Inflammatory macrophage treated with lipopolysaccharide for 4 hours (primary cell): ENCODE data around the gene UCP2.
A peak's percentile ranks its signal among the peaks of the same experiment; 100 is the strongest.
"Not testable (repeated sequence)": the region's sequence is repeated elsewhere in the genome, so short reads cannot be mapped to it uniquely, and the experiment has no call there.

Experiments used
- DNase-seq: peaks from one replicate; pipeline ENCODE4 v3.0.0-alpha.2; 2020

The UCP2 gene

DNA sequence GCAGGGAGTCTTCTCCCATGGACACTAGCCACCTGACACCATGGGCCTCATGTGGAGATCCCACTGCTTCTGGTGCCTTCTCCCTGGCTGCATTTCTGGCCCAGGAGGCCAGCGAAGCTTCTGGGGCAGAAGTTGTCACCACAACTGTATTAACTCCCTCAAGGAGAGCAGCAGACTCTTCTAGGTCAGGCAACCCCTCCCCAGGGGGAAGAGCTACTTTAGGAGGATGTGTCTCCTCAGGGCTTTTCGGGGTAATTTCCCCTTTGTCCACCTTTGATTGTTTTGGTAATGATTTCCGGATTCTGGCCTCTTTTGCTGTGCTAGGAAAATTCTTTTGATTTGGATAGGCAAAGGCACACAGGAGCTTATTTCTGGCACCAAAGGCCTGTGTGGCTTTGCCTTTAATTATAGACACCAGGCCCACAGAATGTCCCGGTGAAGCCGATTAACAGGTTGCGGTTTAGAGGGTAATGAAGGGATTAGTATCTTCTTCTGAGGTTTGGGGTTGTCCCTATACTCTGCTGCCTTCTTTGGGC lies 8.9 kb upstream of the UCP2 start:
- no peak for DNase-seq

GRCh38 chr11:73990730-73991129 lies 8.1 kb upstream of the UCP2 start:
- no peak for DNase-seq

DNA sequence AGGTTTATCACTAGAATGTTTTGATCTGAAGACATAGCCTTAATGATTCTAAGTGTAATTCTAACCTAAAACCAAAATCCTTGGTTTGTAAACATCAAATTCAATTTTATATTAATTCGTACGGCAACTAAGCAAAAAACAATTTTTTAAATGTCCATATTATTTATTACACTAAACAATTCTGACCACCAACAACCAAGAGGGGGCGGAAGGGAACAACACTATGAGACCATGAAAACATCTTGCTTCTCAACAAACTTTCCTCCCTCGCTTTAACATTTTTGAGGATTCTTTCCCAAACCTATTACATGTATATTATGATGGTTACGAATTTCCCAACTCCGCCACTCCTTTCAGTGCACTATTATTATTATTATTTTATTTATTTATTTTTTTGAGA lies 6.5 kb upstream of the UCP2 start:
- no peak for DNase-seq

GRCh38 chr11:73988227-73988626 lies 5.6 kb upstream of the UCP2 start:
- DNase-seq, result no peak

- not testable (repeated sequence) for DNase-seq
Measured at GRCh38 chr11:73985661-73986060, 3.0 kb upstream of the UCP2 start.

GRCh38 chr11:73983741-73984538 lies 1.3 kb upstream of the UCP2 start:
- DNase-seq, result peak; percentile 20

GRCh38 chr11:73982990-73983740 lies 522 bp upstream of the UCP2 start:
- peak; percentile 95 for DNase-seq

DNA sequence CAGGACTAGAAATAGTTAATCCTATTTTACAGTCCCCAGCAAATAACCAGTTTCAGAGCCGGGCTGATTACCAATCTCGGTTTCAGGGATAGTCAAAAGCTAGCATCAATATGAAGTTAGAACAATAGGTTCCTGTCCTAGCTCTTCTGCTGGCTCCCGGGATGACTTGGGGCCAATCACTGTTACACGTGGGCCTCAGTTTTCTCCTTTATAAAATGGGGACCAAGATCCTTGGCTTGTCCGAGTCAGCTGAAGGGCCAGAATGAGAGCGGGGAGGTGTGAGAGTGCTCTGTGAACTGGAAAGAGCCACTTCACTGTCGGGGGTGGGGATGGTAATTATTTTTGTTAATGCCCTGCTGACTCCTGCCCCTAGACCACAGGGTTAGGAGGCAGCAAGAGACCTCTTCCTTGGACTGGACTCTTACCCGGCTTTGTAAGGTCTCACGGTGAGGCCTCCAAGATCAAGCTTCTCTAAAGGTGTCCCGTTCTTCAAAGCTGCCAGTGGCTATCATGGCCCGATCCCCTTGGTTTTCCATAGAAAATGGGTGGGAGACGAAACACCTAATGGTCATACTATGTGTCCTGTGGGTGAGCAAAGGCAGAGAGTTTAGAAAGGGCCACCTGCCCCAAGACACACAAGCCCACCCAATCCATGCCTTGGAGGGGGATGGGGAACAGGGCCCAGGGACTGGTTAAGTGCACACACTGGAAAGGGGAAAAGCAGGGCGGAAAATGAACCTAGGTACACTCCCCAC lies 1.4 kb downstream of the UCP2 start:
- DNase-seq, result no peak

- peak; percentile 67 for DNase-seq
Measured at GRCh38 chr11:73980001-73980961, 2.4 kb downstream of the UCP2 start.

DNA sequence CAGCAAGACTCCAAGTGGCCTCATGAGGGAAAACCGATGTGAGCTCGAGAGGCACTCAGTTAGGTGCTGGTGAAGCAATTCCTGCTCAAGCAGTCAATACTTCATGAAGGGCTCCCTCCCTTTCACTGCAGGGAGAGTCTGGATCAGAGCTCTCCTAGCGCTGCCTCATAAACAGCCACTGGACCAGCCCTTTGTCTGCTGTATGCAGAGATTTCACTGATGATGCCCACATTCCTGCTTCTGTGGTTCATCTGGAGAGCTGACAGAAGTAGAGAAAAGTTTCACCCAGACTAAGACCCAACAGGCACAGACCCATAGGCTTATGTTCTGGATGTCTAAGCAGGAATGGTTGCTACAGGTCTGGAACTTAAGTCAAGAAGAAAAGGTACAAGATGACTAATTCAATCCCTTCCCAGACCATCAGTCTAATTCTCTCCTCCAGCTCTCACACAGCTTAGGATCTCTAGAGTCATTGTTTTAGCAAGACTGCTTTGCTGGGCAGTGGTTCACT lies 4.0 kb downstream of the UCP2 start:
- no peak for DNase-seq

- DNase-seq, result no peak
Measured at GRCh38 chr11:73977856-73978519, 4.7 kb downstream of the UCP2 start.

- DNase-seq, result no peak
Measured at GRCh38 chr11:73976451-73977151, 6.0 kb downstream of the UCP2 start.

- DNase-seq, result no peak
Measured at GRCh38 chr11:73975479-73975757, 7.2 kb downstream of the UCP2 start.

DNA sequence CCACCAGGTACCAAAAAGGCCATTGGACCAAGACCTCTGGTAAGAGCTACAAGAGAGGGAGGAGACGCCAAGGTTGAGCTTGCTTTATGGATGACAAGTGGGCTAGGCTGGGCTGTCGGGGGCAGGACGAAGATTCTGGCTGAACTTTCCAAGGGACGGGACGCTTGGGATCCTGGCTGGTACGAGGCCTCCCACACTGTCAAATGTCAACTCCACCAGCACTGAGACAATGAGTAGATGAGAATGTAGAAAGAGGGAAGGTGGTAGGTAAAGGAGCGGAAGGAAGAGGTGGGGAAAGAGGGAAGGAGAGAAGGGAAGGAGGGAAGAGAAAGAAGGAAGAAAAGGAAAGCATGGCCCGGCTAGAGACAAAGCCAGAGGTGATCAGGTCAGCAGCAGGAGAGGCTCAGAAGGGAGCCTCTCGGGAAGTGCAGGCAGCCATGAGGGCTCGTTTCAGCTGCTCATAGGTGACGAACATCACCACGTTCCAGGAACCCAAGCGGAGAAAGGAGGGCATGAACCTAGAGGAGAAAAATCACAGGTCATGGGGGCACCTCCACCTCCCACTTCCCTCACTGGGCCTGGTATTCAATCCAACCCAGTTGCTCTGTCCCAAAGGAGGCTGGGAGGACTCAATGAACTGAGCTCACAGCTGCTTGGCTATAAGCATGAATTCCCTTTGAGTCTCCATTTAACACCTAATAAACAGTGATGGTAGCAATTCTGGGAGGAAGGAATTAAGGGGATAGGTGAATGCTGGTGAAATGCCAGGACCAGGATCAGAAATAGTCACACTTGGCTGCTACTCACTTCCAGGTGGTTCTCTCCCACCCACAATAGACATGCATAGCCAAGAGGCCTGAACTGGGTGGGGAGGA lies 7.8 kb downstream of the UCP2 start:
- no peak for DNase-seq

DNA sequence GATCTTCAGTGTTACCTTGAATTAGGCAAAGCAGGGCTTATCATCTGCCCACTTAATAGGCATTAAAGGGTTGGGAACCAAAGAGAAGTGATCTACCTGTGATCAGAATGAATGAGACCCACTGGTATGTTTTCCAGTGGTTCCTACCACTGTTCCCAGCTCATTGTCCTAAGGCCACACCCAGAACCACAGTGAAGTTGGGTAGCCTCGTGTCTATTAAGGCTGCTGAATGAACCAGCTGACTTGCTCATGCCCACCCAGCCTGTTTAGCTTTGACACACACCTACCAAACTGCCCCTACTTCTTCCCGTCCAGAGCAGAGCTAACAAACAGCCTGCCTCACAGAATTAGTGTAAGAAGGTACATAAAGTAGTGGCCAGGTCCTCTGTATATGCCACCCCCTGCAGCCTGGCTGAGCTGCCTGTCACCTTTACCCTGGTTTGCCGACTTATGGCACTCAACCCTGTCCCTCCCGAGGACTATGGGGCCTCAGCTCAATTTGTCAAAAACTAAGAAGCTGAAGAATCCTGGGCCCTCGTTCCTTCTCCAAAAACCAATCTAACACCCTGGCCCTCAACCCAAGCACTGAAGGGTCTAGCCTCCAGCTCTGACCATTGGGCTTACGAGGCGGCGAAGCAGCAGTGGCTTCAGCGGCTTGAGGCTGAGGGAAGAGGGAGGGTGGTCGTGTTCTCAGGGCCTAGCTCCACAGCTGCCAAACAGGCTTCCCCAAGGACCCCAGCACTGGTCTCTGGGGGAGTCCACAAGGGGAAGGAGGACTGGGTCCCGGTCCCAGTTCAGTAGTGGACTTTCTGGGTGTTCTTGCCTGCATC lies 9.8 kb downstream of the UCP2 start:
- no peak for DNase-seq

DNA sequence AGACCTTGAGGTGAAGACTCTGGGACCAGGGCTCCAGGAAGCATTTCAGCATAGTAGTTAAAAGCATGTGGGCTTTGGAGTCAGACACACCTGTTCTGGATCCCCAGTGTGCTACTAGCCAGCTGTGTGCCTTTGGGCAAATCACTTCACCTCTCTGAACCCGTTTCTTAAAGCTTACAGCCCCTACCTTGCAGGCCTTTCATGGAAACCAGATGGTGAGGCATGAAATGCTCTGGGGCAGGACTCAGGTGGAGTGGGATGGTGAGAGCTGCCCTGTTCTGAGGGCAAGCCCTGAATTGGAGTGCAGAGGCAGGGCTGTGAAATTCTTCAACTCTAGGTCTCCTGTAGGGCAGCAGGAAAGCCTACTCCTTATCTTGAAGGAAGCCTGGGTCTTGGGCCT lies 10.5 kb downstream of the UCP2 start:
- DNase-seq, result no peak

- no peak for DNase-seq
Measured at GRCh38 chr11:73971175-73971719, 11.4 kb downstream of the UCP2 start.

DNA sequence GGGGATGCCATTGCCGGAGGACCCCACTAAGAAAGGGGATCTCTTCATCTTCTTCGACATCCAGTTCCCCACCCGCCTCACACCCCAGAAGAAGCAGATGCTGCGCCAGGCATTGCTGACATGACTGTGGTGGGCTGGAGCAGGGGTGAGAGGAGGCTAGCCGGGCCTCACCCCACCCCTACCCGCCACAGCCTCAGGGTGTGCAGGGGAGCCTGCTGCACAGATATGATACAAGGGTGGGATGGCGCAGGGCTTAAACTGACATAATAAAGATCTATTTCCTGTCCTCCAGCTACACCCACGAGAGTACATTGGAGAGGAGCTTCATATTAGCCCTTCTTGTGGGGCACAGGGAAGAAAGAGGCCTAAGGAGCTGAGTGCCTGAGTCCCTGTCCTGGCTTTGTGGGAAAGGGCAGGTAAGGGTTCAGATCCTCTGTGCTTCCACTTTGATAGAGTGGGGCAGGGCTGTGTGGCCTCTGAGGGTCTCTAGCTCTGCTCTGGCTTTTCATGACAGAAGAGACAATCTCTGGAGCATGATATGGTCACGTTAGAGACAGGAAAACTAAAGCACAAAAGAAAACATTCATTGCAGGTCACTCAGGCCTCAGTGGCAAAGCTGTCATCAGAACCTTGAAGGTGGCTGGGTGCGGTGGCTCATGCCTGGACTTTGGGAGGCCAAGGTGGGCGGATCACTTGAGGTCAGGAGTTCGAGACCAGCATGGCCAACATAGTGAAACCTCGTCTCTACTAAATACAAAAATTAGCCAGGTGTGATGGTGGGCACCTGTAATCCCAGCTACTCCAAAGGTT lies 12.4 kb downstream of the UCP2 start:
- DNase-seq, result no peak
